GM06990 (cell line): ENCODE data around the gene FOXA3.

Experiments used
- DNase-seq: peaks from one replicate; pipeline ENCODE4 v3.0.0-alpha.2; 2011; ENCODE audit not compliant: insufficient read length; ENCODE audit errors: extremely low read depth
- H3K27me3 ChIP-seq: replicated peaks from 2 replicates; pipeline ENCODE4 v1.6.0; 2011; ENCODE audit warnings: low read length; ENCODE audit not compliant: control insufficient read depth, insufficient read depth
- H3K36me3 ChIP-seq: 2 replicates; pipeline ENCODE4 v1.5.1; 2011; ENCODE audit warnings: low read length; ENCODE audit not compliant: control insufficient read depth, insufficient read depth
- H3K4me3 ChIP-seq: replicated peaks from 2 replicates; pipeline ENCODE4 v1.5.1; 2011; ENCODE audit warnings: low read depth, mild to moderate bottlenecking, control low read depth, low read length
- TF ChIP-seq, protein P1 (sequence below): IDR thresholded peaks from 2 replicates; pipeline ENCODE4 v1.5.1; 2011; ENCODE audit warnings: low read length, control low read depth, mild to moderate bottlenecking, inconsistent platforms; ENCODE audit not compliant: insufficient read depth, poor library complexity, severe bottlenecking

The FOXA3 gene

GRCh38 chr19:45901912-45902650 is 38.0 kb downstream of the FOXA3 start, which contains the start of gene MYPOP:
Gene MYPOP (minus strand): TSS chr19:45902613. CDS start chr19:45901773, 840 bp downstream.
- H3K4me3 ChIP-seq: peak within 1 kb of the TSS; percentile 84
- TF ChIP-seq, protein P1, sequence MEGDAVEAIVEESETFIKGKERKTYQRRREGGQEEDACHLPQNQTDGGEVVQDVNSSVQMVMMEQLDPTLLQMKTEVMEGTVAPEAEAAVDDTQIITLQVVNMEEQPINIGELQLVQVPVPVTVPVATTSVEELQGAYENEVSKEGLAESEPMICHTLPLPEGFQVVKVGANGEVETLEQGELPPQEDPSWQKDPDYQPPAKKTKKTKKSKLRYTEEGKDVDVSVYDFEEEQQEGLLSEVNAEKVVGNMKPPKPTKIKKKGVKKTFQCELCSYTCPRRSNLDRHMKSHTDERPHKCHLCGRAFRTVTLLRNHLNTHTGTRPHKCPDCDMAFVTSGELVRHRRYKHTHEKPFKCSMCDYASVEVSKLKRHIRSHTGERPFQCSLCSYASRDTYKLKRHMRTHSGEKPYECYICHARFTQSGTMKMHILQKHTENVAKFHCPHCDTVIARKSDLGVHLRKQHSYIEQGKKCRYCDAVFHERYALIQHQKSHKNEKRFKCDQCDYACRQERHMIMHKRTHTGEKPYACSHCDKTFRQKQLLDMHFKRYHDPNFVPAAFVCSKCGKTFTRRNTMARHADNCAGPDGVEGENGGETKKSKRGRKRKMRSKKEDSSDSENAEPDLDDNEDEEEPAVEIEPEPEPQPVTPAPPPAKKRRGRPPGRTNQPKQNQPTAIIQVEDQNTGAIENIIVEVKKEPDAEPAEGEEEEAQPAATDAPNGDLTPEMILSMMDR: no peak
- H3K36me3 ChIP-seq: no peaks in the 10 kb centered on the region; the same call in 1 of the 2 replicates
- no peak for DNase-seq
- no peaks in the 10 kb centered on the region for H3K27me3 ChIP-seq

- no peaks in the 10 kb centered on the region for H3K36me3 ChIP-seq
- TF ChIP-seq, protein P1: no peak
- peak overlapping the region; percentile 84 for H3K4me3 ChIP-seq
- no peaks in the 10 kb centered on the region for H3K27me3 ChIP-seq
- DNase-seq: peak; percentile 99
These were observed 38.8 kb downstream of the FOXA3 start for GRCh38 chr19:45902651-45903625.

DNA sequence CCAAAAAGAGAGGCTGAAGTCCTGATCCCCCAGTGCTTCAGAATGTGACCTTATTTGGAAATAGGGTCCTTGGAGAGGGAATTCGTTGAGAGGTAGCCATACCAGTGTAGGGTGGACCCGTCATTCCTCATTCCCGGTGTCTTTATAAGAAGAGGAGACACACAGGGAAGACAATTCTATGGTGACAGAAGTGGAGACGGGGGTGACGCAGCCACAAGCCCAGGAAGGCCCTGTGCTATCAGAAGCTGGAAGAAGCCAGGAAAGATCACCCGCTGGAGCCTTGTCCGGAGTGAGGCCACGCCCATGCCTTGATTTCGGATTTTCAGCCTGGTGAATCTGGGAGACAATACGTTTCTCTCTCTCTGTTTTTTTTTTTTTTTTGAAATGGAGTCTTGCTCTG is 40.9 kb downstream of the FOXA3 start:
- H3K4me3 ChIP-seq: no peak overlapping the region
- TF ChIP-seq, protein P1: no peak
- H3K36me3 ChIP-seq: no peaks in the 10 kb centered on the region
- no peaks in the 10 kb centered on the region for H3K27me3 ChIP-seq
- DNase-seq: no peak

- TF ChIP-seq, protein P1: no peak
- no peaks in the 10 kb centered on the region for H3K36me3 ChIP-seq
- no peak overlapping the region for H3K4me3 ChIP-seq
- no peak for DNase-seq
- no peaks in the 10 kb centered on the region for H3K27me3 ChIP-seq
These were observed 42.1 kb downstream of the FOXA3 start for GRCh38 chr19:45906221-45906620.

GRCh38 chr19:45908956-45909355 is 44.8 kb downstream of the FOXA3 start:
- no peak overlapping the region for H3K4me3 ChIP-seq
- H3K36me3 ChIP-seq: no peaks in the 10 kb centered on the region
- no peak for DNase-seq
- no peaks in the 10 kb centered on the region; the same call in 1 of the 2 replicates for H3K27me3 ChIP-seq
- TF ChIP-seq, protein P1: no peak
